WTC11 (cell line): ENCODE results near the gene SLC48A1. TPM values are rescaled to one million over a fixed set of nuclear protein-coding genes. Genes with fewer than 3 reads are reported as not detected.
A peak's percentile ranks its signal among the peaks of the same experiment; 100 is the strongest.

Experiments
- ATAC-seq: fragments of 200-7000 bp; cut with Tn5 transposase; 2 replicates; pipeline ENCODE4 v1.10.0; 2021; ENCODE audit warnings: mild to moderate bottlenecking, moderate library complexity
- CTCF ChIA-PET: fragments of 300-600 bp; sonication (Branson Sonifier 250); formaldehyde crosslinking; loops from one replicate; lab custom pipeline; 2021; ENCODE audit warnings: antibody characterized with exemption; lab: Charles Lee
- POLR2A ChIA-PET: fragments of 350-600 bp; sonication (Branson Sonifier 250); formaldehyde crosslinking; loops from one replicate; lab custom pipeline; 2021; ENCODE audit warnings: antibody characterized with exemption; lab: Charles Lee
- DNase-seq: peaks from one replicate; pipeline ENCODE4 v3.0.0; 2021; ENCODE audit warnings: low spot score
- H3K27ac Mint-ChIP-seq: 2 replicates; pipeline ENCODE4 v1.8.0; 2021; ENCODE audit warnings: mixed read lengths
- H3K27me3 Mint-ChIP-seq: 2 replicates; pipeline ENCODE4 v1.8.0; 2021; ENCODE audit warnings: low read depth, mild to moderate bottlenecking, moderate library complexity, mixed read lengths
- H3K36me3 Mint-ChIP-seq: 2 replicates; pipeline ENCODE4 v1.8.0; 2021; ENCODE audit warnings: mixed read lengths
- H3K4me1 Mint-ChIP-seq: 2 replicates; pipeline ENCODE4 v1.8.0; 2022; ENCODE audit warnings: mixed read lengths
- H3K4me3 Mint-ChIP-seq: 2 replicates; pipeline ENCODE4 v1.8.0; 2021; ENCODE audit warnings: mild to moderate bottlenecking, moderate library complexity, mixed read lengths
- H3K9me3 Mint-ChIP-seq: 2 replicates; pipeline ENCODE4 v1.8.0; 2021; ENCODE audit warnings: mixed read lengths
- AR ChIP-seq: fragments of 250-450 bp; sonication (Bioruptor Pico); IDR thresholded peaks from 2 replicates; pipeline ENCODE4 v1.9.0; 2021; ENCODE audit warnings: mild to moderate bottlenecking
- ATF2 ChIP-seq: sonication (generic); formaldehyde crosslinking; IDR thresholded peaks from 2 replicates; pipeline ENCODE4 v1.8.1; 2022; ENCODE audit warnings: low read depth, missing genetic modification reagents, borderline replicate concordance
- CDX4 ChIP-seq: fragments of 250-450 bp; sonication (Bioruptor Pico); IDR thresholded peaks from 2 replicates; pipeline ENCODE4 v1.9.0; 2021; ENCODE audit warnings: moderate library complexity, mild to moderate bottlenecking, inconsistent platforms, borderline replicate concordance
- ELF4 ChIP-seq: sonication (generic); formaldehyde crosslinking; IDR thresholded peaks from 2 replicates; pipeline ENCODE4 v1.8.1; 2022; ENCODE audit warnings: low read depth, mild to moderate bottlenecking, moderate library complexity, missing genetic modification reagents
- EMX1 ChIP-seq: fragments of 250-450 bp; sonication (Bioruptor Pico); IDR thresholded peaks from 2 replicates; pipeline ENCODE4 v1.8.0; 2021; ENCODE audit warnings: mild to moderate bottlenecking
- HMGXB4 ChIP-seq: sonication (generic); formaldehyde crosslinking; IDR thresholded peaks from 2 replicates; pipeline ENCODE4 v1.8.1; 2023; ENCODE audit warnings: mild to moderate bottlenecking, moderate library complexity, missing genetic modification reagents
- JUN ChIP-seq: sonication (generic); formaldehyde crosslinking; IDR thresholded peaks from 2 replicates; pipeline ENCODE4 v1.8.0; 2023; ENCODE audit warnings: mild to moderate bottlenecking, missing genetic modification reagents
- NFE2L1 ChIP-seq: sonication (generic); formaldehyde crosslinking; IDR thresholded peaks from 2 replicates; pipeline ENCODE4 v1.8.1; 2023; ENCODE audit warnings: missing genetic modification reagents
- SP1 ChIP-seq: sonication (generic); formaldehyde crosslinking; conservative IDR thresholded peaks from 2 replicates; pipeline ENCODE4 v1.8.1; 2022; ENCODE audit warnings: missing genetic modification reagents
- TCF7 ChIP-seq: sonication (generic); formaldehyde crosslinking; IDR thresholded peaks from 2 replicates; pipeline ENCODE4 v1.8.0; 2022; ENCODE audit warnings: mild to moderate bottlenecking, low read depth, missing genetic modification reagents, moderate library complexity
- ZNF138 ChIP-seq: sonication (generic); formaldehyde crosslinking; conservative IDR thresholded peaks from 2 replicates; pipeline ENCODE4 v1.8.1; 2022; ENCODE audit warnings: mild to moderate bottlenecking, moderate library complexity, missing genetic modification reagents
- ZNF219 ChIP-seq: sonication (generic); formaldehyde crosslinking; IDR thresholded peaks from 2 replicates; pipeline ENCODE4 v1.8.0; 2023; ENCODE audit warnings: missing genetic modification reagents, mild to moderate bottlenecking, borderline replicate concordance
- ZNF232 ChIP-seq: sonication (generic); formaldehyde crosslinking; IDR thresholded peaks from 2 replicates; pipeline ENCODE4 v1.8.0; 2022; ENCODE audit warnings: mild to moderate bottlenecking, missing genetic modification reagents
- ZNF263 ChIP-seq: sonication (generic); formaldehyde crosslinking; IDR thresholded peaks from 2 replicates; pipeline ENCODE4 v1.8.1; 2022; ENCODE audit warnings: low read depth, mild to moderate bottlenecking, moderate library complexity, missing genetic modification reagents
- ZNF281 ChIP-seq: sonication (generic); formaldehyde crosslinking; IDR thresholded peaks from 2 replicates; pipeline ENCODE4 v1.8.0; 2023; ENCODE audit warnings: mild to moderate bottlenecking, missing genetic modification reagents
- total RNA-seq: library from RNA; stranded (reverse); gene quantifications from 3 replicates; pipeline ENCODE4 v1.2.3, GENCODE V29; 2021
- TF ChIP-seq, protein P1 (sequence below): sonication (generic); formaldehyde crosslinking; IDR thresholded peaks from 2 replicates; pipeline ENCODE4 v1.8.0; 2022; ENCODE audit warnings: missing genetic modification reagents
- TF ChIP-seq, protein P2 (sequence below): sonication (generic); formaldehyde crosslinking; IDR thresholded peaks from 2 replicates; pipeline ENCODE4 v1.8.0; 2022; ENCODE audit warnings: mild to moderate bottlenecking, missing genetic modification reagents
- TF ChIP-seq, protein P3 (sequence below): sonication (generic); formaldehyde crosslinking; IDR thresholded peaks from 2 replicates; pipeline ENCODE4 v1.8.1; 2023; ENCODE audit warnings: mild to moderate bottlenecking, missing genetic modification reagents, moderate library complexity

The SLC48A1 gene
- total RNA-seq, 1 experiment from 2014 or later = 13.8 TPM

- no peak for TF ChIP-seq AR (CRISPR knock-in tag)
- TF ChIP-seq, protein P1, sequence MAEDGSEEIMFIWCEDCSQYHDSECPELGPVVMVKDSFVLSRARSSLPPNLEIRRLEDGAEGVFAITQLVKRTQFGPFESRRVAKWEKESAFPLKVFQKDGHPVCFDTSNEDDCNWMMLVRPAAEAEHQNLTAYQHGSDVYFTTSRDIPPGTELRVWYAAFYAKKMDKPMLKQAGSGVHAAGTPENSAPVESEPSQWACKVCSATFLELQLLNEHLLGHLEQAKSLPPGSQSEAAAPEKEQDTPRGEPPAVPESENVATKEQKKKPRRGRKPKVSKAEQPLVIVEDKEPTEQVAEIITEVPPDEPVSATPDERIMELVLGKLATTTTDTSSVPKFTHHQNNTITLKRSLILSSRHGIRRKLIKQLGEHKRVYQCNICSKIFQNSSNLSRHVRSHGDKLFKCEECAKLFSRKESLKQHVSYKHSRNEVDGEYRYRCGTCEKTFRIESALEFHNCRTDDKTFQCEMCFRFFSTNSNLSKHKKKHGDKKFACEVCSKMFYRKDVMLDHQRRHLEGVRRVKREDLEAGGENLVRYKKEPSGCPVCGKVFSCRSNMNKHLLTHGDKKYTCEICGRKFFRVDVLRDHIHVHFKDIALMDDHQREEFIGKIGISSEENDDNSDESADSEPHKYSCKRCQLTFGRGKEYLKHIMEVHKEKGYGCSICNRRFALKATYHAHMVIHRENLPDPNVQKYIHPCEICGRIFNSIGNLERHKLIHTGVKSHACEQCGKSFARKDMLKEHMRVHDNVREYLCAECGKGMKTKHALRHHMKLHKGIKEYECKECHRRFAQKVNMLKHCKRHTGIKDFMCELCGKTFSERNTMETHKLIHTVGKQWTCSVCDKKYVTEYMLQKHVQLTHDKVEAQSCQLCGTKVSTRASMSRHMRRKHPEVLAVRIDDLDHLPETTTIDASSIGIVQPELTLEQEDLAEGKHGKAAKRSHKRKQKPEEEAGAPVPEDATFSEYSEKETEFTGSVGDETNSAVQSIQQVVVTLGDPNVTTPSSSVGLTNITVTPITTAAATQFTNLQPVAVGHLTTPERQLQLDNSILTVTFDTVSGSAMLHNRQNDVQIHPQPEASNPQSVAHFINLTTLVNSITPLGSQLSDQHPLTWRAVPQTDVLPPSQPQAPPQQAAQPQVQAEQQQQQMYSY = no peak
- no peak for TF ChIP-seq ZNF219 (CRISPR knock-in tag)
- TF ChIP-seq ZNF281 (CRISPR knock-in tag) = no peak
- TF ChIP-seq TCF7 (CRISPR knock-in tag) = no peak
- TF ChIP-seq, protein P2, sequence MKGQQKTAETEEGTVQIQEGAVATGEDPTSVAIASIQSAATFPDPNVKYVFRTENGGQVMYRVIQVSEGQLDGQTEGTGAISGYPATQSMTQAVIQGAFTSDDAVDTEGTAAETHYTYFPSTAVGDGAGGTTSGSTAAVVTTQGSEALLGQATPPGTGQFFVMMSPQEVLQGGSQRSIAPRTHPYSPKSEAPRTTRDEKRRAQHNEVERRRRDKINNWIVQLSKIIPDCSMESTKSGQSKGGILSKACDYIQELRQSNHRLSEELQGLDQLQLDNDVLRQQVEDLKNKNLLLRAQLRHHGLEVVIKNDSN (CRISPR knock-in tag) = no peak
Measured at GRCh38 chr12:47817272-47818006, 44.4 kb downstream of the SLC48A1 start (continued).

DNA sequence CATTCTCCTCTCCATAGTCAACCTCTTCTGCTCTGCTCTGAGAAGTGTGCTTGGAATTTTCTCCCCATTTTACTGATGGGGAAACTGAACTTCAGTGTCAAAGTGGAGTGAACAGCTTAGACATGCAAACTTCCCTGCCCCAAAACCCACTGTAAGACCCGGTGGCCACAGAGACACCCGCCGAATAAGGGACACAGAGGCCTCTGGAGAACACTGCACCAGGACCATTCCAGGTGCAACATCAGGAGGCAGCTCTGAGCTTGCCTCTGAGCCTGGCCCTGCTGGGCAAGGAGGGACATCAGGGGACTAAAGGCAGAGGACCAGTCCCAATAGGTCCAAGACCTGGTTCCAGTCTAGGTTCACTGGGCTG lies 45.0 kb downstream of the SLC48A1 start:
- ATAC-seq = no peak
- H3K4me3 Mint-ChIP-seq = peak overlapping the region; percentile 78
- H3K36me3 Mint-ChIP-seq = no peaks in the 10 kb centered on the region; the same call in 1 of the 2 replicates
- H3K27ac Mint-ChIP-seq = peak overlapping the region; percentile 81
- CTCF ChIA-PET = interaction anchor here (1.0 to 7.6 kb wide), 10 partner anchors 10 to 124 kb away, joined by 3 to 134 read pairs (median 18); partner anchors contain the start of gene RAPGEF3
- peaks cover 11% of the 10 kb centered on the region for H3K27me3 Mint-ChIP-seq
- DNase-seq = no peak
- no peaks in the 10 kb centered on the region for H3K9me3 Mint-ChIP-seq
- peaks cover 69% of the 10 kb centered on the region for H3K4me1 Mint-ChIP-seq
- TF ChIP-seq ZNF138 (no peak), JUN (CRISPR knock-in tag) (no peak), ELF4 (no peak), CDX4 (no peak), ATF2 (CRISPR knock-in tag) (no peak), NFE2L1 (CRISPR knock-in tag) (no peak), EMX1 (CRISPR knock-in tag) (no peak), HMGXB4 (CRISPR knock-in tag) (no peak), ZNF232 (no peak), SP1 (CRISPR knock-in tag) (no peak), ZNF263 (no peak)
- TF ChIP-seq, protein P3, sequence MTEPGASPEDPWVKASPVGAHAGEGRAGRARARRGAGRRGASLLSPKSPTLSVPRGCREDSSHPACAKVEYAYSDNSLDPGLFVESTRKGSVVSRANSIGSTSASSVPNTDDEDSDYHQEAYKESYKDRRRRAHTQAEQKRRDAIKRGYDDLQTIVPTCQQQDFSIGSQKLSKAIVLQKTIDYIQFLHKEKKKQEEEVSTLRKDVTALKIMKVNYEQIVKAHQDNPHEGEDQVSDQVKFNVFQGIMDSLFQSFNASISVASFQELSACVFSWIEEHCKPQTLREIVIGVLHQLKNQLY (CRISPR knock-in tag) = no peak
- TF ChIP-seq, all 79 proteins: peak for 0
- POLR2A ChIA-PET = interaction anchor here (0.7 to 1.1 kb wide), 3 partner anchors 11 to 20 kb away, joined by 3 to 4 read pairs (median 4); no protein-coding TSS in a partner anchor
